GM21360 (cell line): ENCODE data around the gene SORBS1.
"Not testable (repeated sequence)": the region's sequence is repeated elsewhere in the genome, so short reads cannot be mapped to it uniquely, and the experiment has no call there.

Experiments
- ATAC-seq: cut with Tn5 transposase; IDR thresholded peaks from one replicate; pipeline ENCODE4 v1.9.1; 2021; ENCODE audit warnings: mild to moderate bottlenecking, moderate library complexity; ENCODE audit not compliant: unreplicated experiment

SORBS1 gene

DNA sequence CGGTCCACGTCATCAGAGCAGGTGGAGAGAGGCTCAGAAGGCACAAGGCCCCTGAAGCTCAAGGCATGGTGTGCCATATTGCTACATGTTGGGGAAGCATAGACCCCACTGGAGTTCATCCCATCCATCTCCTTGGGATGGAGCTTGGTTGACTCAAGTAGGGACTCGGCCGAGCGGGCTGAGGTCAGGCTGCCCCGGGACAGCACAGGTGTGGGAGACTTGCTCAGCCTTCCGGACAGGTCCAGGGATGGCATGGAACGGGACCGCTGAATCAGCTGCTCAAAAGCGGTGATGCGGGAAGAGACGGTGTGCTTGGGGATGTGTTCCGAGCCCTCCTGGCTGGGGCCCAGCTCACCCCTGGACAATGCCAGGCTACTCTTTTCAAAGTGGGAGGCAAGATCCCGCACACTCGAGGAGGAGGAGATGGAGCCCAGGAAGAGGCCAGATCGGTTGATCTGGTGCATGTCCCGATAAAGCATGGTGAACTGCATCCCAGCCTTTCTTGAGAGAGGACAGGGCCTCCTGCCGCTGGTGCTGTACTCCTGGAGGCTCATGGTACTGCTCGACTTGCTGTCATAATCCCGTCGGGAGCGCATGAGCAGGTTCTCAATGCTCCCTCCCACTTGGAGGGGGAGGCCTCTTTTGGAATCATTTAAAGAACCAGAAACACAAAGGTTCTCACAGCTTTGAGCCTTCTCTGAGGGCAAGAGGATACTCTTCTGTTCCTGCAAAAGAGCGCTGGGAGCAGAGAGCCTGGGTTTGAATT is 204.8 kb downstream of the SORBS1 start:
- ATAC-seq, result no peak

DNA sequence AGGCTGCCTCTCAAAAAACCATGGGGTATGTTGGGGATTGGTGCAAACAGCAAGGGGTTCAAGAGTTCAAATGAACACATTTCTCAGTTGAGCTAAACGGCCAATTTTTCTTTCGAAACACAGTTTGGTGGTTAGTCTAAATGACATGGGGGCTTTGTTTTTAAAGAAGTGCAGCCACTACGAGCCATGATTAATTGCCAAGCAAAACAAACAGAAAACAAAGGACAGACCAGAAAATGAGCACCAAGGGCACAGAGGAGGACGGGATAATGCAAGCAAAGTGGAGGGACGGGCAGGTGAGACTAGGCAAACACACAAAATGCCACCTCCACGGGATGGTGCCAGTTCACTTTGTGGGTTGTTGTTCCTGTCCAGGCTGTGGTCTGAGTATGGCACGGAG is 205.9 kb downstream of the SORBS1 start:
- ATAC-seq, result no peak

DNA sequence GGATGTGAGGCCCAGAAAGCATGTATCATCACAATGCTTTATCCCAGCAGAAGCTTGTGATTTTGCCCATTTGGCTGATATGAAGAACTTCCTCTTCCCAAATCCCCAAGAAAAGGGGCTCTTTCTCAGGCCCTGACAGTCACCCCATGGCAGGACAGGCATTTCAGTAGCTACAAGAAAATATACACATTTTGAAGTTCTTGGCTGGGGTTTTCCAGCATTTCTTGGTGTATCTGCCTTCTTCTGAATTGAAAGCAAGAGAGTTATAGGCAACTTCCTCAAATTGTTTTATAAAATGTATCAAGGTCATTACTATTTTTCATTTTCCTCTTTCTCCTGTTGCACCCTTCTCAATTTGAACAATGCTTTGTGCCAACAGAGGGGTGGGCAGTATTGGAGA is 207.1 kb downstream of the SORBS1 start:
- no peak for ATAC-seq

DNA sequence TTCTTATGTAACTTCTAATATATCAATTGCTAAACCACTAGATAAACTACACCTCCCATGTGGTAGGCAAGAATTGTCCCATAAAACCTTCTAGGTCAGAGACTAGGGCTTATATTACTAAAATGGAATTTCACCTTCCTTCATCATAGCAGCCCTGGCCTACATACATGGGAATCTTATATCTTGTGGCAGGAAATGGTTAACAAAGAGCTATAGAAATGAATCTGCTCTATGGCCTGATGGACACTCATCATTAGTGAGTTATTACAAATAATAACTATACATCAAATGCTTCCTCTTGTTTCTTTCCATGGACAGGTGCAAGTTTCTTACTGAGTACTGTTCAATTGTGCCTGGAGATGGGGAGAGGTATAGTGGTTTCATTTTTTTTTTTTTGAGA is 208.0 kb downstream of the SORBS1 start:
- ATAC-seq, result no peak

DNA sequence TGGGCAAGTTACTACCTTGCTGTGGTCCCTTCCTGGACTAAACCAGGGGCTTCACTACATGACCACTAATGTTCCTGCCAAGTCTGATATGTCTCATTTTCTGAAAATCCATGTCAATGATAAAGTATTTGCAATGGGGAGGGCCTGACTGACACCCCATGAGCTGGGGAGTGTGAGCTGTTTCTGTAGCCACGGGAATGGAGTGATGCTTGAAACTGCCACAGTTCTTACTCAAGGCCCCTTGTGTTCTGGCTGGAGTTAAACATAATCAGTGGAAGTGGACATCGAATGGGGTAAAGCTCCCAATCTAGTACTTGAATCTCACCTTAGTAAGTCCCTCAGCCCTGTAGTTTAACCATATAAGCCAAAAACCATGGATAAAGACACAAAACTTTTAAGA is 208.5 kb downstream of the SORBS1 start:
- no peak for ATAC-seq

DNA sequence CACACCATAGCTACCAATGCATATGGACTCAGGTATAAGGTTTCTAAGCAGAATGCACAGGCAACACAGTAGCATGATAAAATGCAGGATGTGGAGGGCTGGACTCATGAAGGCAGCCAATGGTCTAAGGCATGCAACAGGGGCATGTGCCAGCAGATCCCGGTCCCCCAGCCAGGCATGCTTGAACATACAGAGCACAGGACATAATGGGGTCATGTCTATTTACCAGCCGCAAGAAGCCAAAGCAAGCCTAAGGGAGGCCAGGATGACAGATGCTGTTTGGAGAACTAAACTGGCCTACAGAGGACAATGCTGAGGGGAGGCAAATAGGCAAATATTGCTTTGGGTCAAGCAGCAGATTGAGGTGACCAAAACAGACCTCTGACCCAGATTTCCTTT is 210.3 kb downstream of the SORBS1 start:
- no peak for ATAC-seq

DNA sequence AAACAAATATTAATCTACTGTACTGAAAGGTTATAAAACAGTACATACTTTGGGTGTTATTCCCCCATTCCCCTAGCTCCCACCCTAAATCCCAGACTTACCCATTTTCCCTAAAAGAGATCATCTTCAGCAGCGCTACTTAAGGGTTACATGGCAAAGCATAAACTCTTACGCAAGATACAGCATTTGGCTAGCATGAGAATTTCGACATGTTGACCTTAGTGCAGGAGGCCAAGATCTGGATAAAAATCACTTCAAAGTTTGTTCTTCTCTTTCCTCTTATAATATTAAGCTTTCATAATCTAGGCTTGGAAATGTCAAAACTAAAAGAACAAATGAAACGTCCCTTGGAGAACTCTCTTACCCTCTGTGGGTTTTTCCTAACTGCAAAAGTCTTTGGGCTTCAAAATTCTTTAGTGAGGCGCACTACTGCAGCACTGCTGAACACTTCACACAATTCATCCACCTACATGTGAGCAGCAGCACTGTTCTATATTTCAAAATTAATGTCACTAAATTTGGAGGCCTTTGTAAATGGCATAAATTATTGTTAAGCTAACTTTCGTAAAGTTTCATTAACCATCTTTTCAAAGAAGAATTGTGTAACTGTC is 210.8 kb downstream of the SORBS1 start:
- no peak for ATAC-seq

DNA sequence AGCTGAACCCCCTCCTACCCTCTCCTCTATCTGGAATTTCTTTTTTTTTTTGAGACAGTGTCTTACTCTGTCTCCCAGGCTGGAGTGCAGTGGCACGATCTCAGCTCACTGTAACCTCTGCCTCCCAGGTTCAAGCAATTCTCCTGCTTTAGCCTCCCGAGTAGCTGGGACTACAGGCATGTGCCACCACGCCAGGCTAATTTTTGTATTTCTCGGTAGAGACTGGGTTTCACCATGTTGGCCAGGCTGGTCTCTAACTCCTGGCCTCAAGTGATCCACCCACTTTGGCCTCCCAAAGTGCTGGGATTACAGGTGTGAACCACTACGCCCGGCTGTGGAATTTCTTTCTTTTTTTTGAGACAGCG is 213.8 kb downstream of the SORBS1 start:
- ATAC-seq, result not testable (repeated sequence)

DNA sequence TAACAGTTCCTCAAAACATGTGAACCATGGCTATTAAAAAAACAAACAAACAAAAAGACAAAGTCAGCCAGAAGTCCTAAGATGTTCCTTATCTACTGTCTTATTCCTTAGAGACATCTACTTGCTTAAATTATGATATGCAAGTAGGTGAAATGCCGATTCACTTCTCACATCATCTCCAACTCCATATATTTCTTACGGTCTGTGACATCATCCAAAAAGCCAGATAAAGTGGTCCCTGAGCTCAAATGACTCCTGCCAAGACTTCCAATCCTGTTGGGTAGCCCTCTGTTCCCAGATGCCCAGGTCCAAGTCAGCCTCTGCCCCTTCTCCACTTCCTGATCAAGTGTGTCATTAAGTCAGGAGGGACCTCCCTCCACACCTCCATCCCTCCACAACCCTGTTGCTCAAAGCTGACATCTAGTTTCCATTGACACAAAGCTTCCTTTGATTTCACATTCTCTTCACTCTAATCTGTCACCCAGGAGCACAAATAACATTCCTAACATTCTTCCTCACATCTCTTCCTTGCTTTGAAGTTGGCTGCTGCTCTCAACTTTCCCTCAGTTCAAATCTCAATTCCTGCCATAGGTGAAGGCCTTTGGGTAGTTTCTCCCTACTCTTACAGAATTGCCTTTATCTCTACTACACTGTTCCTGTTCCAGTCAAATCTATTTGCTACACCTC is 214.3 kb downstream of the SORBS1 start:
- no peak for ATAC-seq

DNA sequence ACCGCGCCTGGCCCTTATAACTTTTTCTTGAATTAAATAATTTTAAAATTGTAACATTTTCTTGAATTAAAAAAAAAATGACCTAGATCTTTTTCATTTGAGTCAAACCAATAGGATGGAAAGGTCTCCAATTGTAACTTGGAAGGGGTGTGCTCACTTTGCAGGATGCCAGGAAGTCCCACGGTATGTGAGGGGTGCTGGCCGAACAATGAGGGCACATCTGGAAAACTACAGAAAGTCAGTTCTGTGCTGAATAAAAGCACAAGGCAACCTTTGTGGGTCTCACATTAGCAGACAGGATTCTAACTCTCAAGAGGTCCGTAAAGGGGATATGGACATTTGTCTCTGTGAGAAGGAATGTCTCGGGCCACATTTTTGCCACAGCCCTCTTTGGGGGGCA is 217.6 kb downstream of the SORBS1 start:
- ATAC-seq, result no peak

DNA sequence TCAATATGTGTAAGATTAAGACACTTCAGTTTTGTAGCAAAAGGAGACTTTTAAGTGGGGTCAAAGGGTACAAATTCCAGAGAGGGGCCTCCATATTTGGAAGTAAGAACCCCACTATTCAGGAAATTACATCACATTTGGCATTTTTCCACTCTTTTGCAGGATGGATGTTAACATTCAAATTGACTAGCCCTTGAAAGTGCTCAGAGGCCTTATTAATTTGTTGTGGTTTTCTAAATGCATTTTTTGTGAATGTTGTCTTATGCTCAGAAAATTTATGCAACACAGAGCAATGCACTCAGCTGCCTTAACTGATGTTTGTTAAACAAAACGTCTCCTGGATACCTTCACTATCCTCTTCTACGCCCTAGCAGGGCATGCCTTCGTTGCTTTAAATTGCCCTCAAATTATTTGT is 219.4 kb downstream of the SORBS1 start:
- ATAC-seq, result no peak

DNA sequence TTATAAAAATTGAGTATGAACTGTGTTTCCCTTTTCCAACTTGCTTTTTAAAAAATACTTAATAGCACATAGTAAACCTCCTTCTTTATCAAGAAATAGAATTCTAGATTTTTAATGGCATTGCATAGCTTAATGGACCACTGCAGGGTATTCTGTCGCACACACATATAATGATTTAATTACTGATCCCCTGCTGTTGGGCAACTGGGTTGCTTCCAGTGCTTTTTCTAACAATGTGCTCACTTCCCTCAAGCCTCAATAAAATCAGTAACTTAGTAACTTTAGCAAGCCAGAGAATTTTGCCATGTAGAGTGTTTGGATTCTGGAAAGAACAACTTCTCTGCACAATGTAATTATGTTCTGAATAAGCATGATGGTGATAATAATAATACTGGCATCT is 221.3 kb downstream of the SORBS1 start:
- ATAC-seq, result no peak

DNA sequence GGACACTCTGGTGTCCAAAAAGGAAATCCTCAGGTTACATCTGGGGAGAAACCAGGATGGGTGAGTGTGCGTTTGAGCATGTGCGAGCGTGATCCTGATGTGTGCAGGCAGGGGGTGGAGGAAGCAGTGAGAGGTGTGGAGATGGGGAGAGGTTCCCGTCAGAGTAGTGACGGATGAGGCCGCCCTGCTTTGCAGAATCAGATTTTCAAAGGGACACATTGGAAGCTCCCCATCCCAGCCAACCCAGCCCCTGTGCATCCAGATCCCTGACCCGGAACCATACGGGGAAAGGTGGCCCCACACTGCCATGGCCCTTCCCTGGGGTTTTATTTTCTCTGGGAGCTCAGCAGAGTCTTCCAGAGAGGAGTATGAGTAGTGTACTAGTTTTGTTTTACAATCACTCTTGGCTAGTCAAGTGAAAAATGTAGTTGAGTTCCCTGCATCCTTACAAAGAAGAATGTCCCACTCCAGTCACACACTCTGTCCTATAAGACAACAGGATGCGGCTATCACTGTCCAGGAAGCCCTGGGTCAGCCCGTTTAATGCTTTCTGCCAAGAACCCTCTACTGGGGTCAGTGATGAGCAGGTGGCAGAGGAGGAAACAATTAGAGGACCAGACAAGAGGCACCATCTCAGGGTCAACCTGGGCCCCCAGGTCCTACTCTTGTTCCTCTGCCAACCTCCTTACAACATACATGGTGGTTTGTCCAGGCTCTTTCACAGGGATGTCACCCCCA is 223.6 kb downstream of the SORBS1 start:
- no peak for ATAC-seq

DNA sequence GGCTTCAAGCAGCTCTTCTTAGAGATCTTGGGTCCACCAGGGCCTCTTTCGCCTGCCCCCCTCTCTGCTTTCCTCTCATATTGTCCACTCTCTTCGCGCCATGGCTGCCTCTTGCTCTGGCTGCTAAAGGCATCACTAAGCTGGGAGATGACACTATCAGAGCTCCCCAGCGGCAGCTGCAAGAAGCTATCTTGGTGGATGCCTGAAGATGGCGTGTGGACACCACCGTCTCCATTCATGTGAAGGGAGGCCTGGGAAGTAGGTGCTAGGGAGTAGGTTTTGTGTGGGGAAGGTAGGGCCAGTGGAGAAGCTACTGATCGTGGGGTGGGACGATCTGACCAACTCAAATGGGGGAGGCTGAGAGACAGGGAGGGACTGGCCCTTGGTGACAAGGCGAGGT is 224.5 kb downstream of the SORBS1 start:
- no peak for ATAC-seq

DNA sequence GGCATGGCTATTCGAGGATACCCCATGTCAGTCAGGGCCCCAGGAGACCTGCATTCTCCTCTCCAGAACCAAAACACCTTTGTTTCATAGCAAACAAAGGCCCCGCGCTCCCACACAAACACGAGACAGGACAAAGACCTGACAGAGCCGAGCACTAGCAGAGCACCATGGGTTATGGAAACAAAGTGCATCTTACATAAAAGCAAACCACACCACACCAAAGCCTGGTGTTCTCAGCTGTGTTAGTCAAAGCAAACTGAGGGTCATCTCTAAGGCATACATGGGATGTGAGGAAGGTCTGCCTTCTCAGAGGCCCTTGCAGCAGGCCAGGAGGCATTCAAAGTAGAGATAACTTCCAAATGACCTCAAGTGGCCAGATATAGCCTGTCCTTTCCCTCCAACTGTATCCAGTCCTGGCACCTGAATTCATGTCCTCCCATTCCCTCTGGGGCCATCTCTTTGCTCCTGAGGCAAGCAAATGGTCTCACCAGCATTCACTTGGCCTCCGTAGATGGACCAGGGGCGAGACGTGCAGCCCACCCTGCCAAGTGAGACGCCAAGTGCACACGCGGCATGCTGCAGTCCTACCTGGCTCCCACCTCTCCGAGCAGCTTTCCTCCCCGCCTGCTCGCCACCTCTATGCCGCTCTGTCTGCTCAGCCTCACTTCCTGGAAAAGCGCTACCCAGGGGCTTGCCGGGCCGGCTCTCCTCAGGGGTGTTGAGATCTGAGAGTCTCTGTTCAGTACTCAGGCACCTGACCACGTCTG is 225.1 kb downstream of the SORBS1 start:
- ATAC-seq, result no peak

DNA sequence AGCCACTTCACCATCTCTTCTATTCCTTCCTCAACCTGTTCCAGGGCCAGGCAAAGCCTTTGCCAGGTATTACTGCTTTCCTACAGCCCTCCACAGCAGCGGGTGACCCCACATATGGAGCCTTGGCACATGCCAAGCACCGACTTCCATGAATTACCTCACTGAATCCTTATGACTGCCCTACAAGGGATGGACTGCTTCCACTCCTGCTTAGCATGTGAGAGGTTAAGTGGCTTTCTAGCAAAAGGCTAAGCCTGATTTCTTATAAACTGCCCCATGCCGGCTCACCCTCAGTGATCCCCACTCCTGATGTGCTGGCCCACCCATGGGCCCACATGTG is 226.4 kb downstream of the SORBS1 start:
- ATAC-seq, result no peak

DNA sequence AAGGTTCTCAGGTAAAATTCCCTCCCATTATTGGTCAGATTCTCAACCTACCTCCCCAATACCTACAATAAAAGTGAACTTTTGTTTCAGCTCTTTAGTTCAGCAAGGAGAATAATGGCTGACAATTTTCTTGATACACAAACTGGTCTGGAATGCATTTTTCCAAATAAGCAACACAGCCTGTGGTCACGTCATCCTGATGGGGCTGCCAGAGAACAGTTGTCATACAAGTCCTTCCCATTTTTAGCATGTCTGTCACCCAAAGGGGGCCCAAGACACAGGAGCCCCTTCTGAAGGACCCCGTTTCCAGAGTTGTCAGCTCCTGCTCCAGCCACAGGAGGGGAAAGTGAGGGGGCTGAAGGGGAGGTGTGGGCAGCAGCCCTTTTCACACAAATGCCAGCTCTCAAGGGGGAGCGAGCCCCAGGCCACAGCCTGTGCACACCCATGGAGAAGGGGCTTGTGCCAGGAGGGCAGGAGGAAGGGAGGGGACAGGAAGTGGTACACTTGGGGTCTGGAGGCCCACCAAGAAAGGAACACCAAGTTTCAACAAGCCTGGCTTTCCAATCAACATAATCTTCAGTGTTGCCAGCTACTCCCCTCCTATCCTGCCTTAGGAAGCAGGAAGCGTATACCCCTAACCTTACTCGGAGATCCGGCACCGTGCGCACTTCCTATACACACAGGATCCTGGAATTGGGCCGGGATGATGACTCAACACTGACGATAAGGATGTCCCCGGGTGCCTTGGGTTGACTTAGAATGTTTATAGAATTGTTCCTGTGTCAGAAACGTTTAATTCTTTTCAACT is 227.0 kb downstream of the SORBS1 start:
- ATAC-seq, result no peak

DNA sequence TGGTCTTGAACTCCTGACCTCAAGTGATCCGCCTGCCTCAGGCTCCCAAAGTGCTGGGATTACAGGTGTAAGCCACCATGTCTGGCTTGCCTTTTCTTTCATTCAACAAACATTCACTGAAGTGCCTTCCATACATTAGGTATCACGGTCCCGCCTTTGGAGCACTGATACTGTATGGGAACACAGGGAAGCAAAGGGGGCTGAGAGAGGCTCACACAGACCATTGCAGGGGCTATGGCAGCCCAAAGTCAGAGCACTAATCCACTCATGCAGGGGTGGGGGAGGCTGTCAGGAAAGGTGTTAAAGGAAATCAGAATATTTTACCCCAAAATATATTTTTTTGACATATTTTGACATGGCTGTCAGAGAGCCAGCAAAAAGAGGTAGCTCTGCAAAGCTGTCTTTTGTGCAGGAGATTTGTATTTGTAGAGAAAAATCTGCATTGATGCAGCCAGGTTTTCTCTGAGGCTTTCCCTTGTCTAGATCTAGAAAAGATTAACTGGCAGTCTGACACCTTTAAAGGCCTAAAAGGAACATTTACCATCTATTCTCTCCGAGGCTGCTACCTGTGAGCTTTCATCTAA is 228.4 kb downstream of the SORBS1 start:
- no peak for ATAC-seq

DNA sequence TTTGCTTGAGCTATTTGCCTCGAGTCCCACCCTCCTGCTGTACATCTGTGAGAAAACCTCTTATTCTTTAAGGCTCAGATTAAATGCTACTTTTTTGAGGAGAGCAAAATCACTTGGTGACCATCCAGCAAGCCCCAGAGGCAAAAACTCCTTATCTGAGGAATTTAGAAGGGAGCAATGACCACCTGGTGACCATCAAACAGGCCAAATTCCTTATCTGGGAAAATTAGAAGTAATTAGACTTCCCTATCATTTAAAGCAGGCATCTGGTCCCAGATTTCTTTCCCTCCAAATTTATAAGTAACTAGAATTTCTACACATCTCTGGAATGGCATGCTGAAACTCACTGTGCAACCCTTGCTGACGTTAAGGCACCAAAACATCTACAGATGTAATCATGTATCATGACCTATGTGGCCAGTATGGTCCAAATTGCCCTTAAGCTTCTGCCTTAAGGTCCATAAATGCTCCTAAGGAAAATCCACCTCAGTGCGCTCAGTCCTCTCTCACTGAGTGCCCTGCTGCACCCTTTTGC is 229.5 kb downstream of the SORBS1 start:
- no peak for ATAC-seq
